ENCODE results near the gene GPR156.

Gene GPR156

DNA sequence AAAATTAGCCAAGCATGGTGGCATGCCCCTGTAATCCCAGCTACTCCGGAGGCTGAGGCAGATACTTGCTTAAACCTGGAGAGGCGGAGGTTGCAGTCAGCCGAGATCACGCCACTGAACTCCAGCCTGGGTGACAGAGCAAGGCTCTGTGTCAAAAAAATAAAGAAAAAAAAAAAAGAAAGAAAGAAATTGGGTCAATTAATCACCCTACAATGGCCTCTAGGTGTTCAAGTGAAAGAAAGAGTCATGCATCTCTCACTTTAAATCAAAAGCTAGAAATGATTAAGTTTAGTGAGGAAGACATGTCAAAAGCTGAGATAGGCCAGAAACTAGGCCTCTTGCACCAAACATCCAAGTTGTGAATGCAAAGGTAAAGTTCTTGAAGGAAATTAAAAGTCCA is 145.9 kb downstream of the GPR156 start:
- TF ChIP-seq EP300 (IDR thresholded peaks at IDR 0.05; ENCODE audit: borderline replicate concordance), result no peak
- TF ChIP-seq CEBPB (IDR thresholded peaks at IDR 0.05), result no peak
- TF ChIP-seq, protein P1, sequence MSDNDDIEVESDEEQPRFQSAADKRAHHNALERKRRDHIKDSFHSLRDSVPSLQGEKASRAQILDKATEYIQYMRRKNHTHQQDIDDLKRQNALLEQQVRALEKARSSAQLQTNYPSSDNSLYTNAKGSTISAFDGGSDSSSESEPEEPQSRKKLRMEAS (IDR thresholded peaks at IDR 0.05), result no peak
- TF ChIP-seq RAD21 (IDR thresholded peaks at IDR 0.05; ENCODE audit: low read depth), result no peak

DNA sequence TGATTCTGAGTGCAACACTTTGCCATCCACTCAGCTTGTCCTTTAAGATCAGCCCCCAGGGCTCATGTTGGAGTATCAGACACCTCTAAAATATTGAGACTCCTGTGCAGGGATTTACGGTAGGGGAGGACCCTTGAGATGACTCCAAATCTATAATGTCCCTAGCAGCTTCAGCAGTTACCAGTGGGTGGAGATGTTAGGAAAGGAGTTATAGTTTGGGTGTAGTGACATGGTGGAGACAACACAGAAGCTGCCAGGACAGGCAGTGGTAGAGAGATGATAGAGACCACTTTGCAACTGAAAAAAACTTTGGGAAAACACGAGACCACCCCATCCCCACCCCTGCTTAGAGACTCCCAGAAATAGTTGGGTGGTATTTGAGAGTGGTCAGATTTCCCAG is 147.5 kb downstream of the GPR156 start:
- TF ChIP-seq, protein P2, sequence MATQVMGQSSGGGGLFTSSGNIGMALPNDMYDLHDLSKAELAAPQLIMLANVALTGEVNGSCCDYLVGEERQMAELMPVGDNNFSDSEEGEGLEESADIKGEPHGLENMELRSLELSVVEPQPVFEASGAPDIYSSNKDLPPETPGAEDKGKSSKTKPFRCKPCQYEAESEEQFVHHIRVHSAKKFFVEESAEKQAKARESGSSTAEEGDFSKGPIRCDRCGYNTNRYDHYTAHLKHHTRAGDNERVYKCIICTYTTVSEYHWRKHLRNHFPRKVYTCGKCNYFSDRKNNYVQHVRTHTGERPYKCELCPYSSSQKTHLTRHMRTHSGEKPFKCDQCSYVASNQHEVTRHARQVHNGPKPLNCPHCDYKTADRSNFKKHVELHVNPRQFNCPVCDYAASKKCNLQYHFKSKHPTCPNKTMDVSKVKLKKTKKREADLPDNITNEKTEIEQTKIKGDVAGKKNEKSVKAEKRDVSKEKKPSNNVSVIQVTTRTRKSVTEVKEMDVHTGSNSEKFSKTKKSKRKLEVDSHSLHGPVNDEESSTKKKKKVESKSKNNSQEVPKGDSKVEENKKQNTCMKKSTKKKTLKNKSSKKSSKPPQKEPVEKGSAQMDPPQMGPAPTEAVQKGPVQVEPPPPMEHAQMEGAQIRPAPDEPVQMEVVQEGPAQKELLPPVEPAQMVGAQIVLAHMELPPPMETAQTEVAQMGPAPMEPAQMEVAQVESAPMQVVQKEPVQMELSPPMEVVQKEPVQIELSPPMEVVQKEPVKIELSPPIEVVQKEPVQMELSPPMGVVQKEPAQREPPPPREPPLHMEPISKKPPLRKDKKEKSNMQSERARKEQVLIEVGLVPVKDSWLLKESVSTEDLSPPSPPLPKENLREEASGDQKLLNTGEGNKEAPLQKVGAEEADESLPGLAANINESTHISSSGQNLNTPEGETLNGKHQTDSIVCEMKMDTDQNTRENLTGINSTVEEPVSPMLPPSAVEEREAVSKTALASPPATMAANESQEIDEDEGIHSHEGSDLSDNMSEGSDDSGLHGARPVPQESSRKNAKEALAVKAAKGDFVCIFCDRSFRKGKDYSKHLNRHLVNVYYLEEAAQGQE (IDR thresholded peaks at IDR 0.05; ENCODE audit: low read depth), result no peak
- no peak for TF ChIP-seq TAF1 (IDR thresholded peaks at IDR 0.05; ENCODE audit: low read depth)
- no peak for TF ChIP-seq RAD21 (IDR thresholded peaks at IDR 0.05; ENCODE audit: low read depth)
- no peak for TF ChIP-seq FOXM1 (IDR thresholded peaks at IDR 0.05; ENCODE audit: borderline replicate concordance, low read depth)
- no peak for TF ChIP-seq TCF12 (IDR thresholded peaks at IDR 0.05; ENCODE audit: low read depth)
- TF ChIP-seq ZBTB7A (IDR thresholded peaks at IDR 0.05; ENCODE audit: low read depth), result no peak
- TF ChIP-seq NFIC (IDR thresholded peaks at IDR 0.05), result no peak
- TF ChIP-seq, protein P3, sequence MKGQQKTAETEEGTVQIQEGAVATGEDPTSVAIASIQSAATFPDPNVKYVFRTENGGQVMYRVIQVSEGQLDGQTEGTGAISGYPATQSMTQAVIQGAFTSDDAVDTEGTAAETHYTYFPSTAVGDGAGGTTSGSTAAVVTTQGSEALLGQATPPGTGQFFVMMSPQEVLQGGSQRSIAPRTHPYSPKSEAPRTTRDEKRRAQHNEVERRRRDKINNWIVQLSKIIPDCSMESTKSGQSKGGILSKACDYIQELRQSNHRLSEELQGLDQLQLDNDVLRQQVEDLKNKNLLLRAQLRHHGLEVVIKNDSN (IDR thresholded peaks at IDR 0.05), result no peak
- TF ChIP-seq EP300 (IDR thresholded peaks at IDR 0.05; ENCODE audit: borderline replicate concordance), result no peak
- TF ChIP-seq CREB1 (IDR thresholded peaks at IDR 0.05; ENCODE audit: low read depth), result no peak
- no peak for TF ChIP-seq TEAD4 (IDR thresholded peaks at IDR 0.05)
- TF ChIP-seq EGR1 (IDR thresholded peaks at IDR 0.05), result no peak
- TF ChIP-seq, protein P1 (IDR thresholded peaks at IDR 0.05), result no peak
- TF ChIP-seq YY1 (IDR thresholded peaks at IDR 0.05; ENCODE audit: low read depth), result no peak
- no peak for TF ChIP-seq CEBPB (IDR thresholded peaks at IDR 0.05)

DNA sequence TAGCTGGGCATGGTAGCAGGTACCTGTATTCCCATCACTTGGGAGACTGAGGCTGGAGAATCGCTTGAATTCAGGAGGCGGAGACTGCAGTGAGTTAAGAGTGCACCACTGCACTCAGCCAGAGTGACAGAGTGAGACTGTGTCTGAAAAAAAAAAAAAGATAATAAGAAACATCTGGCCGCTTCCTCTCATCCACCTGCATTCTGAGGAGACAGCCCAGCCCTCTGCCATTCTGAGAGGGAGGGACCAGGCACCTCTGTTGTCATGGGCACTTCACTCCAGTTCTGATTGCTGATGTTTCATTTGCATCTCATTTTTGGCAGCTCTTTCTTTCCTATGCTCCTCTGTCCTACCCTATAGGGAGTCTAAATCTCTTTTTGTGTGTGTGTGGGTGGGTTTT is 154.4 kb downstream of the GPR156 start:
- TF ChIP-seq CREB1 (IDR thresholded peaks at IDR 0.05; ENCODE audit: low read depth) (no peak), EP300 (IDR thresholded peaks at IDR 0.05; ENCODE audit: borderline replicate concordance) (no peak), YY1 (IDR thresholded peaks at IDR 0.05; ENCODE audit: low read depth) (no peak), FOXM1 (IDR thresholded peaks at IDR 0.05; ENCODE audit: borderline replicate concordance, low read depth) (no peak), CEBPB (IDR thresholded peaks at IDR 0.05) (no peak), ZBTB7A (IDR thresholded peaks at IDR 0.05; ENCODE audit: low read depth) (no peak), RAD21 (IDR thresholded peaks at IDR 0.05; ENCODE audit: low read depth) (no peak), TEAD4 (IDR thresholded peaks at IDR 0.05) (no peak), TAF1 (IDR thresholded peaks at IDR 0.05; ENCODE audit: low read depth) (no peak), EGR1 (IDR thresholded peaks at IDR 0.05) (no peak), TCF12 (IDR thresholded peaks at IDR 0.05; ENCODE audit: low read depth) (no peak), NFIC (IDR thresholded peaks at IDR 0.05) (no peak)
- TF ChIP-seq, protein P3 (IDR thresholded peaks at IDR 0.05), result no peak
- TF ChIP-seq, protein P1 (IDR thresholded peaks at IDR 0.05), result no peak
- TF ChIP-seq, protein P2 (IDR thresholded peaks at IDR 0.05; ENCODE audit: low read depth), result no peak

DNA sequence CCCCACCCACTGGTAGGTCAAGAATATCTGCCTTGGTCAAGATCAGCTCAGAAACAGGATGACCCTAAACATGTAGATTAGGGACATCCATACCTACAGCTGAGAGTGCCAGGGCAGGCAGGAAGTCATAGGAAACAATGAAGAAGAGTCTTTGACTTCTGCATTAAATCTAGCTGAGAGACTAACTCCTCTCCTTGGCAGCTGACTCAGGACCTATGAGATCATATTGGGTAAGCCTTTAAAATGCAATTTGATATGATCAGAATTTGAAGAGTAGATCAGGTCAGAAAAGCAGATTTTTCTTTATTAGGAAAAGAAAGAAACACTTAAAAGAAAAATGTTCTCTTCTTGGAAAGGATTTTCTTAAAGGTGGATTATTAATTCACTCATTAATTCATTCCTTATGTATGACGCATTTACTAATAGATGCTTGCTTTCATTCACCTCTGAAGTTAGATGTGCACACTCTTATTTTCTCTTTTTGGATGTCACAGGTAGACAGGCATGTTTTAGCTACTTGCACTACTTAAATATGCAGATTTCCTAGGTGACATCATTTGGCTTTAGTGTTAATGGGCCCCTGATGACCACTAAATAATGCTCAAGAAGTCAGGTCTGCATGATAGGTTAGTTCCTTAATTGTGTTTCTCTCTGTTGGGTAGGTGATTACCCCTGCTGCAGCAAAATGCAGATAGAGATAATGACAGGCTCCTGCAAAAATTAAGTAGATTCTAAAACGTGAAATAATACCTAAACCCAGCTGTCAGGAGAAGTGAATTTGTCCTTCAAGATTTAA is 155.1 kb downstream of the GPR156 start:
- TF ChIP-seq ZBTB7A (IDR thresholded peaks at IDR 0.05; ENCODE audit: low read depth) (no peak), RAD21 (IDR thresholded peaks at IDR 0.05; ENCODE audit: low read depth) (no peak), TEAD4 (IDR thresholded peaks at IDR 0.05) (no peak), FOXM1 (IDR thresholded peaks at IDR 0.05; ENCODE audit: borderline replicate concordance, low read depth) (no peak), TCF12 (IDR thresholded peaks at IDR 0.05; ENCODE audit: low read depth) (no peak)

DNA sequence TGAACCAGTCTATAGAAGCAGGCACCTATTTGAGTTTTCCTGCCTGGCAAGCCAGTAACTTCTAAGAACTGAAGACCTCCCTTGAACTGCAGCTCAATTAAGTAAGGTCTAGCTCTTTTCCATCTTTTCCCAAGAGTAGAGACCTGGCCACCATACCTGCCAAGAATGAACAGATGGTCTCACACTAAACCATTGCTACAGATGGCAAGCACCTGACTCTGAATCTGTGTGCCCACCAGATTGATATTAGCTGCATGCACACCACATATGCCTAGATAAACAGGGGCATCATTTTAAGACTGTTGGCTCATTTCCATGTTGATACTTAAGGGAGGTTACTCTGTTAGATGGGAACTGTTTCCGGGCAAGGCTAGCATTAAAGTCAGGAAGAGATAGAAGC is 156.0 kb downstream of the GPR156 start:
- TF ChIP-seq RAD21 (IDR thresholded peaks at IDR 0.05; ENCODE audit: low read depth), result no peak
- TF ChIP-seq, protein P1 (IDR thresholded peaks at IDR 0.05), result no peak
- no peak for TF ChIP-seq YY1 (IDR thresholded peaks at IDR 0.05; ENCODE audit: low read depth)
- TF ChIP-seq, protein P3 (IDR thresholded peaks at IDR 0.05), result no peak
- no peak for TF ChIP-seq CREB1 (IDR thresholded peaks at IDR 0.05; ENCODE audit: low read depth)
- no peak for TF ChIP-seq ZBTB7A (IDR thresholded peaks at IDR 0.05; ENCODE audit: low read depth)
- TF ChIP-seq NFIC (IDR thresholded peaks at IDR 0.05), result no peak
- no peak for TF ChIP-seq EP300 (IDR thresholded peaks at IDR 0.05; ENCODE audit: borderline replicate concordance)
- TF ChIP-seq TAF1 (IDR thresholded peaks at IDR 0.05; ENCODE audit: low read depth), result no peak
- TF ChIP-seq FOXM1 (IDR thresholded peaks at IDR 0.05; ENCODE audit: borderline replicate concordance, low read depth), result no peak
- no peak for TF ChIP-seq EGR1 (IDR thresholded peaks at IDR 0.05)
- no peak for TF ChIP-seq CEBPB (IDR thresholded peaks at IDR 0.05)
- no peak for TF ChIP-seq TEAD4 (IDR thresholded peaks at IDR 0.05)
- TF ChIP-seq, protein P2 (IDR thresholded peaks at IDR 0.05; ENCODE audit: low read depth), result no peak
- TF ChIP-seq TCF12 (IDR thresholded peaks at IDR 0.05; ENCODE audit: low read depth), result no peak
